Endothelial cell of umbilical vein (primary cell): Measurements from ENCODE around the gene ATXN2. TPM values are rescaled to one million over a fixed set of nuclear protein-coding genes. Genes with fewer than 3 reads are reported as not detected.

Experiments used
- BruUV-seq: library from RNA; stranded (reverse); fragments of 400-500 nt; replicated peaks from 2 replicates; lab custom pipeline; 2021; lab: Mats Ljungman, UMichigan
- CTCF ChIA-PET: fragments of 300-600, 350-600 bp; sonication (Branson Sonifier 250); formaldehyde crosslinking; loops from one replicate; lab custom pipeline; 2021; ENCODE audit warnings: antibody characterized with exemption, inconsistent platforms; lab: Charles Lee
- POLR2A ChIA-PET: fragments of 300-600, 350-600 bp; sonication (Branson Sonifier 250); formaldehyde crosslinking; loops from one replicate; lab custom pipeline; 2021; ENCODE audit warnings: antibody characterized with exemption, inconsistent platforms; lab: Charles Lee
- DNase-seq: peaks from one replicate; pipeline ENCODE4 v3.0.0-alpha.2; 2011; ENCODE audit warnings: low read depth, low spot score
- FAIRE-seq: peaks from 2 replicates; lab custom pipeline; 2011; peaks lifted over from hg19 to GRCh38; lab: Jason Lieb, UNC
- H2AFZ ChIP-seq: 2 replicates; pipeline ENCODE4 v1.6.0; 2012; ENCODE audit warnings: low read depth, low read length, control low read depth, inconsistent platforms
- H3K27ac ChIP-seq: 2 replicates; pipeline ENCODE4 v1.5.1; 2011; ENCODE audit warnings: low read depth, mild to moderate bottlenecking, control low read depth, low read length, moderate library complexity; ENCODE audit not compliant: insufficient read depth
- H3K27me3 ChIP-seq, 2 experiments: 2 replicates each; pipeline versions ENCODE4 v1.6.0 to v1.6.1; 2011; ENCODE audit warnings: low read length in 2 of 2, mixed read lengths in 1 of 2; ENCODE audit not compliant: control insufficient read depth in 2 of 2, insufficient read depth in 2 of 2
- H3K36me3 ChIP-seq, 2 experiments: 2 replicates in 1 of 2; 3 replicates in 1 of 2; pipeline ENCODE4 v1.5.1; 2011; ENCODE audit warnings: low read length in 2 of 2, mild to moderate bottlenecking in 1 of 2, moderate library complexity in 1 of 2; ENCODE audit not compliant: control insufficient read depth in 2 of 2, insufficient read depth in 2 of 2; ENCODE audit errors: extremely low read depth in 1 of 2
- H3K4me1 ChIP-seq: 3 replicates; pipeline ENCODE4 v1.5.1; 2011; ENCODE audit warnings: mild to moderate bottlenecking, low read length; ENCODE audit not compliant: control insufficient read depth, insufficient read depth; ENCODE audit errors: extremely low read depth
- H3K4me2 ChIP-seq: 2 replicates; pipeline ENCODE4 v1.6.1; 2011; ENCODE audit warnings: low read length, control low read depth, mixed read lengths; ENCODE audit not compliant: insufficient read depth
- H3K4me3 ChIP-seq, 3 experiments: fragments of 200-600 bp in 1 of 3; sonication (generic), shearing (Covaris generic) in 1 of 3; replicated peaks in 1 of 3; 2 replicates each; pipeline ENCODE4 v1.5.1; 2011 to 2016; ENCODE audit warnings: control low read depth in 3 of 3, low read length in 3 of 3, mild to moderate bottlenecking in 2 of 3, inconsistent platforms in 1 of 3, low read depth in 1 of 3, moderate library complexity in 1 of 3; ENCODE audit not compliant: insufficient read depth in 1 of 3
- H3K79me2 ChIP-seq: 2 replicates; pipeline ENCODE4 v1.6.0; 2012; ENCODE audit warnings: low read length, inconsistent platforms; ENCODE audit not compliant: control insufficient read depth, insufficient read depth
- H3K9ac ChIP-seq: replicated peaks from 2 replicates; pipeline ENCODE3; 2011; ENCODE audit warnings: low read length, control low read depth; ENCODE audit not compliant: insufficient read depth; ENCODE audit errors: extremely low read depth
- H3K9me1 ChIP-seq: replicated peaks from 3 replicates; pipeline ENCODE4 v1.6.0; 2011; ENCODE audit warnings: mild to moderate bottlenecking, low read length; ENCODE audit not compliant: control insufficient read depth, insufficient read depth; ENCODE audit errors: extremely low read depth
- H3K9me3 ChIP-seq: replicated peaks from 2 replicates; pipeline ENCODE4 v1.5.1; 2012; ENCODE audit warnings: low read length, inconsistent platforms; ENCODE audit not compliant: control insufficient read depth, insufficient read depth
- H4K20me1 ChIP-seq: replicated peaks from 2 replicates; pipeline ENCODE3; 2011; ENCODE audit warnings: mild to moderate bottlenecking, low read length; ENCODE audit not compliant: control insufficient read depth, insufficient read depth; ENCODE audit errors: extremely low read depth
- CTCF ChIP-seq, 2 donors: IDR thresholded peaks; 1 replicate in 1 of 2; 2 replicates in 1 of 2; pipeline ENCODE4 v1.5.1; 2011; ENCODE audit warnings: low read length in 2 of 2, mild to moderate bottlenecking in 2 of 2, moderate library complexity in 2 of 2, control low read depth in 1 of 2, inconsistent platforms in 1 of 2, low read depth in 1 of 2; ENCODE audit not compliant: insufficient read depth in 1 of 2; ENCODE audit errors: extremely low read depth in 1 of 2
- EZH2 ChIP-seq: IDR thresholded peaks from 2 replicates; pipeline ENCODE4 v1.6.1; 2012; ENCODE audit warnings: borderline replicate concordance, low read depth, mild to moderate bottlenecking, moderate library complexity, low read length, inconsistent platforms; ENCODE audit not compliant: severe bottlenecking
- FOS ChIP-seq: IDR thresholded peaks from 2 replicates; pipeline ENCODE4 v1.6.1; 2011; ENCODE audit warnings: mild to moderate bottlenecking, low read length, moderate library complexity, borderline replicate concordance; ENCODE audit not compliant: insufficient read depth
- GATA2 ChIP-seq: IDR thresholded peaks from 2 replicates; pipeline ENCODE4 v1.7.0; 2011; ENCODE audit warnings: low read depth, mild to moderate bottlenecking, moderate library complexity, mixed read lengths, low read length; ENCODE audit not compliant: insufficient read length, insufficient read depth
- JUN ChIP-seq: IDR thresholded peaks from 2 replicates; pipeline ENCODE4 v1.6.1; 2011; ENCODE audit warnings: borderline replicate concordance, low read depth; ENCODE audit not compliant: insufficient read length, insufficient read depth
- MYC ChIP-seq: IDR thresholded peaks from one replicate; pipeline ENCODE4 v1.6.1; 2011; ENCODE audit warnings: mild to moderate bottlenecking, low read depth, low read length
- POLR2A ChIP-seq: IDR thresholded peaks from 2 replicates; pipeline ENCODE4 v1.6.1; 2012; ENCODE audit warnings: low read depth, mild to moderate bottlenecking, control low read depth, low read length
- POLR2AphosphoS5 ChIP-seq: IDR thresholded peaks from 2 replicates; pipeline ENCODE4 v1.6.1; 2012; ENCODE audit warnings: low read depth, mild to moderate bottlenecking, control low read depth, low read length, moderate library complexity; ENCODE audit not compliant: insufficient read depth
- dilution Hi-C: fragments of 300-500 bp; cut with MboI; formaldehyde crosslinking; loops from one replicate; pipeline ENCODE4 v1.15.0; 2019; ENCODE audit warnings: low sequenced_read_pairs; ENCODE audit not compliant: extremely low pct_ligation_motif_present
- intact Hi-C: fragments of 100-400 bp; cut with micrococcal nuclease; formaldehyde crosslinking; loops from one replicate; pipeline ENCODE4 v1.10.0; 2022
- polyA plus RNA-seq, 4 experiments: library from polyadenylated mRNA; depleted of rRNA in 3 of 4; stranded (reverse) in 3 of 4; unstranded in 1 of 4; fragments of >200 nt; gene quantifications; 2 replicates each; pipeline versions ENCODE4 v1.2.1 to v1.2.3, GENCODE V29; 2011 to 2012; ENCODE audit warnings: missing spikeins in 1 of 4
- total RNA-seq: library from RNA; stranded (reverse); gene quantifications from 2 replicates; pipeline ENCODE4 v1.2.3, GENCODE V29; 2021
- TF ChIP-seq, protein P1 (sequence below): IDR thresholded peaks from 2 replicates; pipeline ENCODE4 v1.6.1; 2011; ENCODE audit not compliant: insufficient read depth, insufficient read length

The ATXN2 gene
- total and polyA plus RNA-seq, 2 donors (not counting 3 experiments of a cell fraction or from before 2014, with no cell fraction given), result 58.9 to 86.7 TPM

- Histone ChIP-seq H3K9ac (no peak overlapping the region), H3K4me3 (no peak overlapping the region), H3K36me3 (peaks cover 0 to 13% of the 10 kb centered on the region in 2 experiments), H3K27ac (no peak overlapping the region), H3K9me3 (no peaks in the 10 kb centered on the region), H3K9me1 (no peaks in the 10 kb centered on the region), H3K4me2 (no peak overlapping the region), H3K4me1 (peaks cover 75% of the 10 kb centered on the region), H2AFZ (no peak overlapping the region), H3K27me3 (no peaks in the 10 kb centered on the region), H4K20me1 (no peaks in the 10 kb centered on the region), H3K79me2 (peaks cover 89% of the 10 kb centered on the region)
- no peak for DNase-seq
- intact Hi-C loops, result no loop called here
- FAIRE-seq, result no peak
- TF ChIP-seq POLR2A (no peak), JUN (no peak), GATA2 (no peak), POLR2AphosphoS5 (no peak), MYC (no peak), CTCF (IDR thresholded peaks at IDR 0.05; ENCODE audit: extremely low read depth in 1 of 2, insufficient read depth in 1 of 2, low read depth in 1 of 2, low read length in 2 of 2) (no peak), EZH2 (no peak), FOS (no peak)
- TF ChIP-seq, protein P1, sequence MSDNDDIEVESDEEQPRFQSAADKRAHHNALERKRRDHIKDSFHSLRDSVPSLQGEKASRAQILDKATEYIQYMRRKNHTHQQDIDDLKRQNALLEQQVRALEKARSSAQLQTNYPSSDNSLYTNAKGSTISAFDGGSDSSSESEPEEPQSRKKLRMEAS, result no peak
- CTCF ChIA-PET, result interaction anchor here (0.9 to 16.4 kb wide), 3 partner anchors 11 to 42 kb away, joined by 3 to 464 read pairs (median 6); no protein-coding TSS in a partner anchor
- BruUV-seq, result no TSS peak
- POLR2A ChIA-PET, result no interaction called here
- dilution Hi-C loops, result no loop called here
Measured at GRCh38 chr12:111440631-111441030, 158.5 kb downstream of the ATXN2 start.
